OCI-LY3 (cell line): Measurements from ENCODE around the gene ATG4C.

Experiments used
- H2AFZ ChIP-seq: fragments of 200-600, 300-600 bp; shearing (Covaris generic); 2 replicates; pipeline ENCODE4 v1.6.0; 2014; ENCODE audit warnings: antibody characterized with exemption, low read depth, low read length
- H3K27ac ChIP-seq: fragments of 200-600, 300-600 bp; sonication (generic); 2 replicates; pipeline ENCODE4 v1.5.1; 2014; ENCODE audit warnings: mild to moderate bottlenecking, low read length, moderate library complexity, mixed read lengths
- H3K27me3 ChIP-seq: fragments of 200-600, 300-600 bp; sonication (generic); 2 replicates; pipeline ENCODE4 v1.6.1; 2014; ENCODE audit warnings: low read depth, low read length, mixed read lengths
- H3K36me3 ChIP-seq: fragments of 200-600, 300-600 bp; sonication (generic); replicated peaks from 2 replicates; pipeline ENCODE3; 2014; ENCODE audit warnings: low read depth, low read length, mixed read lengths
- H3K4me1 ChIP-seq: fragments of 300-600, 200-600 bp; sonication (generic); 2 replicates; pipeline ENCODE4 v1.6.1; 2014; ENCODE audit warnings: low read length, mixed read lengths
- H3K4me2 ChIP-seq: fragments of 200-600, 300-600 bp; sonication (generic); 2 replicates; pipeline ENCODE4 v1.6.1; 2014; ENCODE audit warnings: low read length, mixed read lengths
- H3K4me3 ChIP-seq: fragments of 300-600, 200-600 bp; sonication (generic); 2 replicates; pipeline ENCODE4 v1.5.1; 2014; ENCODE audit warnings: antibody characterized with exemption, mild to moderate bottlenecking, low read length, moderate library complexity
- H3K79me2 ChIP-seq: fragments of 300-600, 200-600 bp; shearing (Covaris generic); 2 replicates; pipeline ENCODE4 v1.6.1; 2014; ENCODE audit warnings: mild to moderate bottlenecking, low read length, mixed read lengths
- H3K9ac ChIP-seq: fragments of 300-600, 200-600 bp; shearing (Covaris generic); 2 replicates; pipeline ENCODE4 v1.6.0; 2014; ENCODE audit warnings: mild to moderate bottlenecking, low read length, moderate library complexity
- H3K9me3 ChIP-seq: fragments of 200-600, 300-600 bp; shearing (Covaris generic); 2 replicates; pipeline ENCODE4 v1.6.1; 2014; ENCODE audit warnings: low read length, mixed read lengths; ENCODE audit not compliant: insufficient read depth
- H4K20me1 ChIP-seq: fragments of 200-600, 300-600 bp; sonication (generic); 2 replicates; pipeline ENCODE4 v1.6.1; 2016; ENCODE audit warnings: low read length, mixed read lengths; ENCODE audit not compliant: insufficient read depth
- EZH2phosphoT487 ChIP-seq: fragments of 200-600 bp; shearing (Covaris generic); IDR thresholded peaks from 2 replicates; pipeline ENCODE4 v1.6.1; 2018; ENCODE audit warnings: antibody characterized with exemption, mixed run types, low read depth
- TF ChIP-seq, protein P1 (sequence below): fragments of 200-600, 300-600 bp; sonication (generic); IDR thresholded peaks from 2 replicates; pipeline ENCODE4 v1.5.1; 2014; ENCODE audit warnings: antibody characterized with exemption, low read length, low read depth

ATG4C gene

DNA sequence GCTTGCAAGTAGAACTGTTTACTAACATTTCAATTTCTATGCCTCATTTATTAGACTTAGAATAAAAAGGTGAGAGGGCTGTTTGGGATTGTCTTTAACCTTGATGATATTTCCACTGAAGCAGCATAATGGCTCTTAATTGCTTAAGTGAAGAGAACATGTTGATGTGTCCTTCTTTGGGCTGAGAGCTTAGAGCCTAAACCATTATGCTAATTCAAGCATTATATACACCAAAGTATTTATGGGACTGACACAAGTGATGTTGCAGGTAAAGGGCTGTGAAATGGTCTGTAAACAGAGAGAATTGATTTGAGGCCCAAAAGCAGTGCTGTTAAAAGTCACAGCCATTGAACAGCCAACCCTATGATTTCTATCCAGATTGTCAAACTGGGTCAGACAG is 113.9 kb downstream of the ATG4C start:
- H3K4me2 ChIP-seq = no peak overlapping the region
- H3K4me1 ChIP-seq = no peaks in the 10 kb centered on the region
- H3K27ac ChIP-seq = no peak overlapping the region
- H4K20me1 ChIP-seq = no peaks in the 10 kb centered on the region
- H3K27me3 ChIP-seq = no peaks in the 10 kb centered on the region
- H3K4me3 ChIP-seq = no peak overlapping the region
- no peak overlapping the region for H2AFZ ChIP-seq
- TF ChIP-seq, protein P1, sequence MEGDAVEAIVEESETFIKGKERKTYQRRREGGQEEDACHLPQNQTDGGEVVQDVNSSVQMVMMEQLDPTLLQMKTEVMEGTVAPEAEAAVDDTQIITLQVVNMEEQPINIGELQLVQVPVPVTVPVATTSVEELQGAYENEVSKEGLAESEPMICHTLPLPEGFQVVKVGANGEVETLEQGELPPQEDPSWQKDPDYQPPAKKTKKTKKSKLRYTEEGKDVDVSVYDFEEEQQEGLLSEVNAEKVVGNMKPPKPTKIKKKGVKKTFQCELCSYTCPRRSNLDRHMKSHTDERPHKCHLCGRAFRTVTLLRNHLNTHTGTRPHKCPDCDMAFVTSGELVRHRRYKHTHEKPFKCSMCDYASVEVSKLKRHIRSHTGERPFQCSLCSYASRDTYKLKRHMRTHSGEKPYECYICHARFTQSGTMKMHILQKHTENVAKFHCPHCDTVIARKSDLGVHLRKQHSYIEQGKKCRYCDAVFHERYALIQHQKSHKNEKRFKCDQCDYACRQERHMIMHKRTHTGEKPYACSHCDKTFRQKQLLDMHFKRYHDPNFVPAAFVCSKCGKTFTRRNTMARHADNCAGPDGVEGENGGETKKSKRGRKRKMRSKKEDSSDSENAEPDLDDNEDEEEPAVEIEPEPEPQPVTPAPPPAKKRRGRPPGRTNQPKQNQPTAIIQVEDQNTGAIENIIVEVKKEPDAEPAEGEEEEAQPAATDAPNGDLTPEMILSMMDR = no peak
- TF ChIP-seq EZH2phosphoT487 = no peak
- no peak overlapping the region for H3K9ac ChIP-seq
- H3K9me3 ChIP-seq = no peaks in the 10 kb centered on the region
- H3K36me3 ChIP-seq = no peaks in the 10 kb centered on the region
- no peaks in the 10 kb centered on the region for H3K79me2 ChIP-seq

DNA sequence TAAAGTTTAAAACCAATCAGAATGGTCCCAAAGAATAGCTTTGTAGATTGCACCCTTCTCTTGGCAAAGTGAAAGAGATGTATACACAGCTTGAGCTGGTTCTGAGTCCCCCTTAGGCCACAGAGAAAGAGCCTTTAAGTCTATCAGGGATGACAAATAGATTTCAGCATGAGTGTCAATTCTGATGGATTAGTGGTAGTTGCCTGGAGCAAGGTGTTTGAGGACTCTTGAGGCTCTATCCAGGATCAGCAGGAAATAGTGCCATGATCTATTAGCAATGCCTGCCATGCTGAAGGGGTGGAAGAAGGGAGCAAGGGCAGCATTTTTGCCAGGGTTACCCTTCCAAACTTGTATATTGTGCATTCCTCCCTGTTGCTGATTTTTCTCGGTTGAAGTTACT is 116.6 kb downstream of the ATG4C start:
- no peaks in the 10 kb centered on the region for H3K36me3 ChIP-seq
- no peak overlapping the region for H2AFZ ChIP-seq
- no peak overlapping the region for H3K9ac ChIP-seq
- H3K27ac ChIP-seq = no peak overlapping the region
- H3K9me3 ChIP-seq = no peaks in the 10 kb centered on the region
- H3K4me2 ChIP-seq = no peak overlapping the region
- TF ChIP-seq EZH2phosphoT487 = no peak
- TF ChIP-seq, protein P1 = no peak
- H3K27me3 ChIP-seq = no peaks in the 10 kb centered on the region
- H3K4me1 ChIP-seq = no peaks in the 10 kb centered on the region
- H3K4me3 ChIP-seq = no peak overlapping the region
- H4K20me1 ChIP-seq = no peaks in the 10 kb centered on the region
- no peaks in the 10 kb centered on the region for H3K79me2 ChIP-seq

DNA sequence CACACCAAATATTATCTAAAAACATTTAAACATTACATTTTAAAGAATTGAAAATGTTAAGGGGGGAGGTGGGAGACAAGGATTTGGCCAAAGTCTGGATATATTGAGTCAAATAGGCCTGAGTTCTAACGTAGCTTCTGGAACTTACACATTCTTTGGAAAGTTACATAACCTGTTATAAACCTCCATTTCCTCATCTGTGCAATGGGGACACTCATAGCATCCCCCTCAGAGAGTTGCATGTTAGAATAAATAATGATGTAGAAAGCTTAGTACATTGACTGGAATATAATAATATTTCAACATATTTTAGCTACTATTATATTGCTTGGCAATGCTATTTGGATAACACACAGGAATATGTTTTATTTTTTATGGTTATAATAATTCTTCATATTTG is 117.7 kb downstream of the ATG4C start:
- no peaks in the 10 kb centered on the region for H3K27me3 ChIP-seq
- no peaks in the 10 kb centered on the region for H3K4me1 ChIP-seq

DNA sequence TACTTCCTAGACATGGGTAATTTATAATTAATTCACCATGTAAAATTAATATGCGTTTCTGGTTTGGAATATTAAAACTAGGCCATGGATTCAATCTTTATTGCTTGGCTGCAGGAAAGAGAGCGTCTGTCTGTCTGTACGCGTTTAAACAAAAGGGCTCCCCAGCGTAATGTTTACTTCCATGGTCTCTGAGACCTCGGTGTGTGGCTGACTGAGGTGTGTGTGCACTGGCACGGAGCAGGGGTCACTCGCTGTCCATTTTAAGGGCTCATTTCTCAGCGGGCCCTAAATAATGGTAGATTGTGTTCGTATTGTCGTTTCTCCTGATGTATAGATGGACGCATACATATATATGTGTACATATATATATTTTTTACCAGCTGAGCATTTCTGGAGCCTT is 119.6 kb downstream of the ATG4C start:
- H4K20me1 ChIP-seq = no peaks in the 10 kb centered on the region
- TF ChIP-seq EZH2phosphoT487 = no peak
- TF ChIP-seq, protein P1 = no peak
- no peak overlapping the region for H3K27ac ChIP-seq
- H2AFZ ChIP-seq = no peak overlapping the region
- H3K79me2 ChIP-seq = no peaks in the 10 kb centered on the region
- no peaks in the 10 kb centered on the region for H3K27me3 ChIP-seq
- H3K4me2 ChIP-seq = no peak overlapping the region
- no peak overlapping the region for H3K9ac ChIP-seq
- H3K9me3 ChIP-seq = no peaks in the 10 kb centered on the region
- no peaks in the 10 kb centered on the region for H3K4me1 ChIP-seq
- H3K4me3 ChIP-seq = no peak overlapping the region
- no peaks in the 10 kb centered on the region for H3K36me3 ChIP-seq

More for the DNA sequence above, 117.7 kb downstream of the ATG4C start:
- H3K9me3 ChIP-seq = no peaks in the 10 kb centered on the region
- TF ChIP-seq, protein P1 = no peak
- H3K27ac ChIP-seq = no peak overlapping the region
- no peak overlapping the region for H3K4me3 ChIP-seq
- H3K9ac ChIP-seq = no peak overlapping the region
- H4K20me1 ChIP-seq = no peaks in the 10 kb centered on the region
- H2AFZ ChIP-seq = no peak overlapping the region
- no peaks in the 10 kb centered on the region for H3K79me2 ChIP-seq
- H3K4me2 ChIP-seq = no peak overlapping the region
- H3K36me3 ChIP-seq = no peaks in the 10 kb centered on the region
